ENCODE measurements around the gene OGG1.

Gene OGG1

DNA sequence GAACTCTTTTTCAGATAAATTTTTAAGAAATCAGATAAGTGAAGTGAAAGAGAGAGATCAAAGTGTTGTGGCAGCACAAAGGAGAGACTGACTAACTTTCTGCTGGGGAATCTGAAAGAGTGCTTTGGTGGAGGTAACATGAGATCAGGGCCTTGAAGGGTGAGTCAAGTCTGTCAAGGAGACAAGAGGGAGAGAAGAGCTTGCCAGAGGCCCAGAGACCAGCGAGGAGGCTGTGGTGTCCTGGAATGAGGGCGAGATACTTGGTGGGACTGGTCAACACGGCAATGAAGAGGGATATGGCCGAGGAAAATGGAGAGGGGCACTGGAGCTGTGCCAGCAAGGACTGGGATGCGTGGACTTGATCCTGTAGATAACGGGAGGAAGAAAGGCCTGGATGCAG, 38.0 kb downstream of the OGG1 start:
- DNase-seq: no peak

DNA sequence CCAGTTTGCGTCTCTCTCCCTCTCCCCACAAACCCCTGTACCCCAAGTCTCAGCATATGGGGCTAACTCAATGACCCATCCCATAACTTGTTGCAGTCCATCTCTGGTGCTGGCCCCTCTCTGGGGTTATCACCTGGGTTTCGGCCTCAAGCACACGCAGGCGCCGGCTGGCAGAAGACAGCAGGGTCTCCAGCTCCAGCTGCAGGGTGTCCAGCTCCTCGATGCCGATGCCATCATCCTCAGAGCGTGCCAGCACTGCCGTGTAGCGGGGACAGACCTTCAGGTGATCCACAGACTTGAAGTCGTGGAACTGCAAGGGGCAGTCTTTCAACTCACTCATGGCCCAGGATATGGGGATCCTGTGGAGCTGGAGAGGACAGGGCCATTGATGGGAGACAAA, 41.4 kb downstream of the OGG1 start:
- no peak for DNase-seq

DNA sequence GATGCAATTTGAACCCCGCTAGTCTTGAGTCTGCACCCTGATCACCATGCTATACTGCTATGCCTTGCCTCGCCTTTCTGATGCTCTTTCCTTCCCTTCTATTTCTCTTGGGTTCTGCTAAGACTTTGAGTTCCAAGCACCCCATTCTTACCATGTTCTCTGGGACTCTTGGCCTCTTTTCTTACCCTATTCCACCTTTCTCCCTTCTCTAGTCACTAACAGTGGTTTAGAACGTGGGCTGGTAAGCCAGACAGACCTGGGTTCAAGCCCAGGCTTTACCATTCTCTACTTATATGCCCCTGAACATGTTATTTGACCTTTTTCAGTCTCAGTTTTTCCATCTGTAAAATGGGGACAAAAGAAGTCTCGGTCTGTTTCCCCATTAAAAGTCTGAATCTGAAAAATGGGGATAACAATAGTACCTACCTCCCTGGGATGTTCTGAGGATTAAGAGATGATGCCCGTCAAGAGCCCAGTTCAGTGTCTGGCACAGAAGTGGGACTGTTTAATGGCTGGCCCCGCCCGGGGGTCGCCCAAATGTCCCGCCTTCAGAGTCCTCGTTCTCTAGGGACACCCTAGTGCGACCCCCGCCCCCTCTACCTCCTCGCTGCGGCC, 42.1 kb downstream of the OGG1 start:
- DNase-seq: no peak

DNA sequence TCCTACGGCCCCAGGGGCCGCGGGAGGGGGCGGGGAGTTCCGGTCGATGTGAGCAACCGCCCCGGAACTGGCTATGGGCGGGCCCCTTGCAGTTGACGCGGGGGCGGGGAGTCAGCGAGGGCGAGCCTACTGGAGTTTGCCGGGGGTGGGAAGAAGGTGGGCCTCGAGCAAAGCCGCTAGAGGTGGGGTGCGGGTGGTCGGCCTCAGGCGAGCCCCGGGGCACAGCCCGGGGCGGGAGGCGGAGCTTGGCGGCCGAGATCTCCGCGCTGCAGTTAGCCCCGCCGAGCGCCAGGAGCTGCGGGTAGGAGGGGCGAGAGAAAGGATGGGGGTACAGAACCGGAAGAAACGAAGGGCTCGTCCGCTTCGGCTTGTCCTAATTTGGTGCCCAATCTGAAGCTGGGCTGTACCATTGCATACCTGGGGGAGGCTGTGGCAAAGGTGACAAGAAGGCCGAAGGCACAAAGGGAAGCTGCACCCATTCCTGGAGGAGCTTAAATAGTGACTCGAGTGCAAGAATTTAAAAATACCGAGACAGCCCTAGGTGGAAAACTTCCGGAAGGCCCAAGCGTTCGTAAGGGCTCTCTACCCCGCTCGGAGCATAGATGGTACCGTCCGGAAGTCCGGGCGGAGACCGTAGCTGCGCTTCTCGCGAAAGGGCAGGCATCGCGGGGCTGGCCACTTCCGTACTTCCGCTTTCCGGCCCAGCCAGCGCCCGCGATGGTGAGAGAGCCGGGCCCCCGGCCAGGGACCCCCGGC, 42.8 kb downstream of the OGG1 start, which contains the start of the genes ARPC4 and TADA3:
TSS of gene ARPC4 (plus strand) at position 678 of the 756 bp plus-strand sequence. CDS start at position 718, 40 bp downstream.
TSS of gene TADA3 (minus strand) at position 69 of the 756 bp plus-strand sequence. CDS start 1,007 bp downstream, outside the sequence.
- DNase-seq: peak; percentile 92

- DNase-seq: no peak
Measured at GRCh38 chr3:9793161-9793781, 43.5 kb downstream of the OGG1 start.

DNA sequence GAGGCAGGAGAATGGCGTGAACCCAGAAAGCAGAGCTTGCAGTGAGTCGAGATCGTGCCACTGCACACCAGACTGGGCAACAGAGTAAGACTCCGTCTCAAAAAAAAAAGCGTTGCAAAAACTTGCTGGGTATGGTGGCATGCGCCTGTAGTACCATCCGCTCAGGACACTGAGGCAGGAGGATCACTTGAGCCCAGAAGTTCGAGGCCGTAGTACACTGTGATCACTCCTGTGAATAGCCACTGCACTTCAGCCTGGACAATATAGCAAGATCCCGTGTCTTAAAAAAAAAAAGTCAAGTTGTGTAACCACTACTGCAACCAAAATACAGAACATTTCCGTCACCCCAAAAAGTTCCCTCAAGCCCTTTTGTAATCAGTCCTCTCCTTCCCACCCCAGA, 44.6 kb downstream of the OGG1 start:
- DNase-seq: no peak

DNA sequence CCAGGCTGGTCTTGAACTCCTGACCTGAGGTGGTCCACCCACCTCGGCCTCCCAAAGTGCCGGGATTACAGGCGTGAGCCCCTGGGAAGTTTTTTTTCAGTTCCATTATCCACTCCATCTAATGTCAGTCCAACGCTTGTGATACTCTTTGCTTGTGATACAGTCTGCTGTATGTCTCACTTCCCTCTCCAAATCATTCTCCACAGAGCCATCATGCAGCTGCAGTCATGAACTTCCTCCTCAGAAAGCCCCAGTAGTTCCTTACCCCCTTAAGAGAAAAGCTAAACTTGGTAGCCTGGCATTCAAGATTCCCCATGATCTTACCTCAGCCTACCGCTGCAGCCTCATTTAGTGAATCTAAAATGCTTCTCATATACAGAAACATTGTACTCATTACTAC, 45.5 kb downstream of the OGG1 start:
- DNase-seq: no peak

GRCh38 chr3:9797196-9797945, 47.6 kb downstream of the OGG1 start:
- DNase-seq: no peak

- DNase-seq: no peak
Measured at GRCh38 chr3:9800529-9800928, 50.8 kb downstream of the OGG1 start.

DNA sequence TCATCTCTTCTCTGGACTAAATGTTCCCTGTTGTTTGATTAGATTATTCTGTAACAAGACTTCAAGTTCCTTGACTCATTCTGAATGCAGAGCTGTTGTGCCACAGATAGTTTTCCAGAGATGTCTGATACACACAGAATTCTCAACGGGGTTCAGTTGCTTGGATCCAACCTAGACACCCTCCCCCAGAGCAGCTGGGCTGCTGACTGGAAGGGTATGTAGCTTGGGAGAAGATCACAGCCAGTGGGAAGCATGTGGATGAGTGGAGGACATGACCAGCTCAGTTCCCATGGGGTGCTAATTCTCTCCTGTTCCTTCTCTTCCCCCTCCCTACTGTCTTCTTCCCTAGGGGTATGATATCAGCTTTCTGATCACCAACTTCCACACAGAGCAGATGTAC, 53.7 kb downstream of the OGG1 start:
- DNase-seq: no peak

DNA sequence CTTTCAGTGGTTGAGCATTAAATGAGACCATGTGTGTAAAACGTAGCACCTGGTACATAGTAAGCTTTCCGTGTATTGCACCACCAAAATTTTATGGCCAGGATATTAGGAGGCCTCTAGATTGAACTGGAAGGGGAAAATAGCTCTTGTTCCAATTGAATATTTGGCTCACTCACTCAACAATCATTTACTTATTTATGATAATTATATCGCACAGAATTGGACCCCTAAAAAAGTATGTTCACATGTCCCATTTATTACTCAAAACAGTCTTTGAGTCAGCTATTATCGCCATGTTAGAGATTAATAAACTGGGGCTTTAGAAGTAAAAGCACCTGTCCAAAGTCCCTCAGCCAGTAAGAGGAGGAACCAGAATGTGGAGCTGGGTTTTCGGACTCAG, 55.2 kb downstream of the OGG1 start:
- DNase-seq: no peak

- DNase-seq: no peak
Measured at GRCh38 chr3:9806137-9806536, 56.4 kb downstream of the OGG1 start.

Measured in activated CD8-positive, alpha-beta memory T cell treated with anti-CD3 and anti-CD28 coated beads, Interleukin-2, amount 50 U/mL, for 4 hours (primary cell).